DMS53 (cell line): ENCODE results near the gene PTPN2.

Source experiments
- DNase-seq: peaks from one replicate; lab custom pipeline; 2025; lab: John Stamatoyannopoulos, UW

PTPN2 gene

GRCh38 chr18:12745095-12745795, 138.8 kb downstream of the PTPN2 start:
- no peak for DNase-seq

GRCh38 chr18:12744103-12744502, 139.9 kb downstream of the PTPN2 start:
- peak; percentile 84 for DNase-seq

- no peak for DNase-seq
These were observed 141.6 kb downstream of the PTPN2 start for GRCh38 chr18:12742453-12742852.
